ENCODE results near the gene FANCF.

DNA sequence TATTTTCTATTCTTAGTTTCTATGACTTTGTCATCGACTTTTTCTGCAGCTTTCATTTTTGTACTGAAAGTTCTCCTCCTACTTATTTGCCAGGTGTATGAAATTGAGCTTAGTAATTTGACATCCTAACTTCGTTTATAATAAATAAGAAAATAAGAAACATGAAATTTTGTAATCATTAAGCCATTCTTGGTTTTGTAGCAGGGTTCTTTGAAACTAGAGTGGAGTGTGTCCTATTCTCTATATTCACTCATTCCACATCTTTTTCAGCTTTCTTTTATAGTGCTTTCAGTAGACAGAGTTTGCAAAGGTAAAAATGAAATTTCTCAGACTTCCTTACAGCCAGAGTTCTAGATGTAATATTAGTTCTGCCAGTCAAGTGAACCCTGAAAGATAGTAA lies 47.8 kb downstream of the FANCF start:
- TF ChIP-seq, protein P1, sequence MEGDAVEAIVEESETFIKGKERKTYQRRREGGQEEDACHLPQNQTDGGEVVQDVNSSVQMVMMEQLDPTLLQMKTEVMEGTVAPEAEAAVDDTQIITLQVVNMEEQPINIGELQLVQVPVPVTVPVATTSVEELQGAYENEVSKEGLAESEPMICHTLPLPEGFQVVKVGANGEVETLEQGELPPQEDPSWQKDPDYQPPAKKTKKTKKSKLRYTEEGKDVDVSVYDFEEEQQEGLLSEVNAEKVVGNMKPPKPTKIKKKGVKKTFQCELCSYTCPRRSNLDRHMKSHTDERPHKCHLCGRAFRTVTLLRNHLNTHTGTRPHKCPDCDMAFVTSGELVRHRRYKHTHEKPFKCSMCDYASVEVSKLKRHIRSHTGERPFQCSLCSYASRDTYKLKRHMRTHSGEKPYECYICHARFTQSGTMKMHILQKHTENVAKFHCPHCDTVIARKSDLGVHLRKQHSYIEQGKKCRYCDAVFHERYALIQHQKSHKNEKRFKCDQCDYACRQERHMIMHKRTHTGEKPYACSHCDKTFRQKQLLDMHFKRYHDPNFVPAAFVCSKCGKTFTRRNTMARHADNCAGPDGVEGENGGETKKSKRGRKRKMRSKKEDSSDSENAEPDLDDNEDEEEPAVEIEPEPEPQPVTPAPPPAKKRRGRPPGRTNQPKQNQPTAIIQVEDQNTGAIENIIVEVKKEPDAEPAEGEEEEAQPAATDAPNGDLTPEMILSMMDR (IDR thresholded peaks at IDR 0.05) = no peak
- TF ChIP-seq POLR2A (IDR thresholded peaks at IDR 0.05) (no peak), POLR2AphosphoS5 (IDR thresholded peaks at IDR 0.05) (no peak)
